Lower lobe of right lung (tissue), 2 donors: ENCODE data around the gene CLCA4. TPM values are rescaled to one million over a fixed set of nuclear protein-coding genes. Genes with fewer than 3 reads are reported as not detected.

Experiments
- ATAC-seq, 2 donors: fragments of 200-7000 bp; cut with Tn5 transposase; one replicate each; pipeline ENCODE4 v1.9.1; 2020 to 2022; ENCODE audit warnings: mild to moderate bottlenecking in 2 of 2, moderate library complexity in 2 of 2
- DNase-seq: peaks from one replicate; pipeline ENCODE4 v3.0.0-alpha.2; 2020
- H3K27ac ChIP-seq: fragments of 200-600 bp; one replicate; pipeline ENCODE4 v1.8.0; 2022
- H3K27me3 ChIP-seq: fragments of 200-600 bp; one replicate; pipeline ENCODE4 v1.8.0; 2022; ENCODE audit warnings: low read depth
- H3K36me3 ChIP-seq: fragments of 200-600 bp; one replicate; pipeline ENCODE4 v1.8.0; 2022; ENCODE audit warnings: mild to moderate bottlenecking
- H3K4me1 ChIP-seq: fragments of 200-600 bp; one replicate; pipeline ENCODE4 v1.8.0; 2022
- H3K4me3 ChIP-seq: fragments of 200-600 bp; one replicate; pipeline ENCODE4 v1.8.0; 2022; ENCODE audit warnings: mild to moderate bottlenecking
- H3K9me3 ChIP-seq: fragments of 200-600 bp; one replicate; pipeline ENCODE4 v1.8.0; 2022
- CTCF ChIP-seq: fragments of 200-600 bp; IDR thresholded peaks from one replicate; pipeline ENCODE4 v1.8.0; 2022; ENCODE audit warnings: antibody characterized with exemption, mild to moderate bottlenecking
- intact Hi-C: fragments of 100-400 bp; cut with DNase I; formaldehyde crosslinking; loops from one replicate; pipeline ENCODE4 v1.11.0; 2022
- total RNA-seq: library from RNA; stranded (reverse); fragmentation: NEBNext Ultra II Directional; extraction: Animal tissue kit (Norgen Biotek cat#: 25700); gene quantifications from one replicate; pipeline ENCODE4 v1.2.1, GENCODE V29; 2021
- donor health status: DM: no; HTN: yes; CAD: no; lungs with severe emphysema.

CLCA4 gene
- total RNA-seq, 1 donor from 2014 or later = not detected

- Histone ChIP-seq H3K4me3 (no peak overlapping the region), H3K27ac (no peak overlapping the region), H3K36me3 (no peaks in the 10 kb centered on the region), H3K4me1 (no peaks in the 10 kb centered on the region), H3K27me3 (no peaks in the 10 kb centered on the region), H3K9me3 (no peaks in the 10 kb centered on the region)
- peak in 1 of 2 donors; percentile 53 for ATAC-seq
- TF ChIP-seq CTCF = no peak
- DNase-seq = no peak
- intact Hi-C loops = no loop called here
These were observed 70.0 kb downstream of the CLCA4 start for GRCh38 chr1:86616871-86617270.

GRCh38 chr1:86618358-86618757 lies 71.5 kb downstream of the CLCA4 start:
- no peak for TF ChIP-seq CTCF
- Histone ChIP-seq H3K27me3 (no peaks in the 10 kb centered on the region), H3K4me1 (no peaks in the 10 kb centered on the region), H3K36me3 (no peaks in the 10 kb centered on the region), H3K27ac (no peak overlapping the region), H3K9me3 (no peaks in the 10 kb centered on the region), H3K4me3 (no peak overlapping the region)
- ATAC-seq (no peak), DNase-seq (no peak)
- intact Hi-C loops = no loop called here

GRCh38 chr1:86619313-86619712 lies 72.4 kb downstream of the CLCA4 start:
- Histone ChIP-seq H3K36me3 (no peaks in the 10 kb centered on the region), H3K4me1 (no peaks in the 10 kb centered on the region), H3K27ac (no peak overlapping the region), H3K4me3 (no peak overlapping the region), H3K9me3 (no peaks in the 10 kb centered on the region), H3K27me3 (no peaks in the 10 kb centered on the region)
- ATAC-seq (no peak), DNase-seq (no peak)
- TF ChIP-seq CTCF = no peak
- intact Hi-C loops = no loop called here

- no peak overlapping the region for H3K27ac ChIP-seq
- no peaks in the 10 kb centered on the region for H3K36me3 ChIP-seq
- no peak for DNase-seq
- ATAC-seq = no peak
- H3K9me3 ChIP-seq = peaks cover 6% of the 10 kb centered on the region
- no peaks in the 10 kb centered on the region for H3K27me3 ChIP-seq
- intact Hi-C loops = no loop called here
- H3K4me1 ChIP-seq = no peaks in the 10 kb centered on the region
- H3K4me3 ChIP-seq = no peak overlapping the region
- no peak for TF ChIP-seq CTCF
These were observed 74.4 kb downstream of the CLCA4 start for GRCh38 chr1:86621286-86621685.

Other genes starting within 250 kb of the CLCA4 start
- 46.6 TPM for gene ODF2L, start 150.8 kb upstream of the CLCA4 start, total RNA-seq
- 0.62 TPM for gene CLCA2, start 122.9 kb upstream of the CLCA4 start, total RNA-seq
- gene CLCA1, start 78.2 kb upstream of the CLCA4 start, total RNA-seq = not detected
- gene SH3GLB1, start 157.5 kb downstream of the CLCA4 start, total RNA-seq = 91.1 TPM